Measurements from ENCODE around the gene PLCG1.

Gene PLCG1

GRCh38 chr20:41222703-41223102 is 85.4 kb downstream of the PLCG1 start:
- no peaks in the 10 kb centered on the region for H3K4me1 ChIP-seq (ENCODE audit: control insufficient read depth, low read length)
- TF ChIP-seq, protein P1, sequence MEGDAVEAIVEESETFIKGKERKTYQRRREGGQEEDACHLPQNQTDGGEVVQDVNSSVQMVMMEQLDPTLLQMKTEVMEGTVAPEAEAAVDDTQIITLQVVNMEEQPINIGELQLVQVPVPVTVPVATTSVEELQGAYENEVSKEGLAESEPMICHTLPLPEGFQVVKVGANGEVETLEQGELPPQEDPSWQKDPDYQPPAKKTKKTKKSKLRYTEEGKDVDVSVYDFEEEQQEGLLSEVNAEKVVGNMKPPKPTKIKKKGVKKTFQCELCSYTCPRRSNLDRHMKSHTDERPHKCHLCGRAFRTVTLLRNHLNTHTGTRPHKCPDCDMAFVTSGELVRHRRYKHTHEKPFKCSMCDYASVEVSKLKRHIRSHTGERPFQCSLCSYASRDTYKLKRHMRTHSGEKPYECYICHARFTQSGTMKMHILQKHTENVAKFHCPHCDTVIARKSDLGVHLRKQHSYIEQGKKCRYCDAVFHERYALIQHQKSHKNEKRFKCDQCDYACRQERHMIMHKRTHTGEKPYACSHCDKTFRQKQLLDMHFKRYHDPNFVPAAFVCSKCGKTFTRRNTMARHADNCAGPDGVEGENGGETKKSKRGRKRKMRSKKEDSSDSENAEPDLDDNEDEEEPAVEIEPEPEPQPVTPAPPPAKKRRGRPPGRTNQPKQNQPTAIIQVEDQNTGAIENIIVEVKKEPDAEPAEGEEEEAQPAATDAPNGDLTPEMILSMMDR (IDR thresholded peaks at IDR 0.05; ENCODE audit: low read depth, low read length, poor library complexity, severe bottlenecking) = no peak
- no peak for TF ChIP-seq EZH2phosphoT487 (IDR thresholded peaks at IDR 0.05; ENCODE audit: borderline replicate concordance, low read length)
- no peaks in the 10 kb centered on the region for H3K9me2 ChIP-seq (replicated peaks; ENCODE audit: control insufficient read depth, low read length)
- no peaks in the 10 kb centered on the region for H3K9me3 ChIP-seq (ENCODE audit: control insufficient read depth, insufficient read depth, low read length)
- H3K36me3 ChIP-seq (ENCODE audit: control insufficient read depth, low read length) = no peaks in the 10 kb centered on the region
- H3K79me2 ChIP-seq (ENCODE audit: control insufficient read depth, low read length) = no peaks in the 10 kb centered on the region
- no peaks in the 10 kb centered on the region for H4K20me1 ChIP-seq (ENCODE audit: control insufficient read depth, insufficient read depth, low read depth, low read length)
- H3K4me3 ChIP-seq (ENCODE audit: low read length) = no peak overlapping the region
- no peak overlapping the region for H3K4me2 ChIP-seq (ENCODE audit: low read length)
- no peak overlapping the region for H3K27ac ChIP-seq (ENCODE audit: low read depth, low read length)
- no peaks in the 10 kb centered on the region for H3K27me3 ChIP-seq (ENCODE audit: control insufficient read depth, low read length)
- no peaks in the 10 kb centered on the region for H3F3A ChIP-seq (ENCODE audit: control insufficient read depth, insufficient read depth)

DNA sequence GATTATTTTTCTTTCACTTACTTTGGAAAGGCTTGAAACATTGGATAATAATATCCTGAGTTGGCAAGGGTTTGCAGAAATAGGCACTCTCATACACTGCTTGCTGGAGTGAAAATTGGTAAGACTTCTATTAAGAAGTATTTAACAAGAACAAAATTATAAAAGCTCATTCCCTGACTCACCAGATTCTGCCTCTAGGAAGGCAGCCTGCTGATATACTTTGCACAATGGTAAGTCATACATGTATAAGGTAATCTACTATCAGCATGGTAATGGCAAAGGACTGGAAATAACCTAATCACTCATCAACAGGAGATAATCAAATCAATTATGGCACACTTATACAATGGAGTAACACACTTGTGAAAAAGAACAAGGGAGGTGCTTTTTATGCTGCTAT is 85.8 kb downstream of the PLCG1 start:
- H3K4me1 ChIP-seq (ENCODE audit: control insufficient read depth, low read length) = no peaks in the 10 kb centered on the region
- H3K79me2 ChIP-seq (ENCODE audit: control insufficient read depth, low read length) = no peaks in the 10 kb centered on the region
- no peaks in the 10 kb centered on the region for H3K9me2 ChIP-seq (replicated peaks; ENCODE audit: control insufficient read depth, low read length)
- H3K4me2 ChIP-seq (ENCODE audit: low read length) = no peak overlapping the region
- H3K27ac ChIP-seq (ENCODE audit: low read depth, low read length) = no peak overlapping the region
- TF ChIP-seq, protein P1 (IDR thresholded peaks at IDR 0.05; ENCODE audit: low read depth, low read length, poor library complexity, severe bottlenecking) = no peak
- TF ChIP-seq EZH2phosphoT487 (IDR thresholded peaks at IDR 0.05; ENCODE audit: borderline replicate concordance, low read length) = no peak
- no peaks in the 10 kb centered on the region for H3K36me3 ChIP-seq (ENCODE audit: control insufficient read depth, low read length)
- H3K27me3 ChIP-seq (ENCODE audit: control insufficient read depth, low read length) = no peaks in the 10 kb centered on the region
- no peak overlapping the region for H3K4me3 ChIP-seq (ENCODE audit: low read length)
- H3F3A ChIP-seq (ENCODE audit: control insufficient read depth, insufficient read depth) = no peaks in the 10 kb centered on the region
- no peaks in the 10 kb centered on the region for H3K9me3 ChIP-seq (ENCODE audit: control insufficient read depth, insufficient read depth, low read length)
- no peaks in the 10 kb centered on the region for H4K20me1 ChIP-seq (ENCODE audit: control insufficient read depth, insufficient read depth, low read depth, low read length)

GRCh38 chr20:41224281-41224680 is 86.9 kb downstream of the PLCG1 start:
- no peaks in the 10 kb centered on the region for H3K9me3 ChIP-seq (ENCODE audit: control insufficient read depth, insufficient read depth, low read length)
- H3K4me1 ChIP-seq (ENCODE audit: control insufficient read depth, low read length) = no peaks in the 10 kb centered on the region
- H3K36me3 ChIP-seq (ENCODE audit: control insufficient read depth, low read length) = no peaks in the 10 kb centered on the region
- H3K27ac ChIP-seq (ENCODE audit: low read depth, low read length) = no peak overlapping the region
- no peak overlapping the region for H3K4me2 ChIP-seq (ENCODE audit: low read length)
- no peaks in the 10 kb centered on the region for H3K9me2 ChIP-seq (replicated peaks; ENCODE audit: control insufficient read depth, low read length)
- no peak overlapping the region for H3K4me3 ChIP-seq (ENCODE audit: low read length)
- TF ChIP-seq, protein P1 (IDR thresholded peaks at IDR 0.05; ENCODE audit: low read depth, low read length, poor library complexity, severe bottlenecking) = no peak
- no peak for TF ChIP-seq EZH2phosphoT487 (IDR thresholded peaks at IDR 0.05; ENCODE audit: borderline replicate concordance, low read length)
- no peaks in the 10 kb centered on the region for H3K79me2 ChIP-seq (ENCODE audit: control insufficient read depth, low read length)
- H4K20me1 ChIP-seq (ENCODE audit: control insufficient read depth, insufficient read depth, low read depth, low read length) = no peaks in the 10 kb centered on the region
- no peaks in the 10 kb centered on the region for H3F3A ChIP-seq (ENCODE audit: control insufficient read depth, insufficient read depth)
- H3K27me3 ChIP-seq (ENCODE audit: control insufficient read depth, low read length) = no peaks in the 10 kb centered on the region

GRCh38 chr20:41225091-41225490 is 87.7 kb downstream of the PLCG1 start:
- Histone ChIP-seq H3K79me2 (ENCODE audit: control insufficient read depth, low read length) (no peaks in the 10 kb centered on the region), H3K4me2 (ENCODE audit: low read length) (no peak overlapping the region), H3F3A (ENCODE audit: control insufficient read depth, insufficient read depth) (no peaks in the 10 kb centered on the region), H3K27me3 (ENCODE audit: control insufficient read depth, low read length) (no peaks in the 10 kb centered on the region), H3K4me3 (ENCODE audit: low read length) (no peak overlapping the region), H4K20me1 (ENCODE audit: control insufficient read depth, insufficient read depth, low read depth, low read length) (no peaks in the 10 kb centered on the region), H3K4me1 (ENCODE audit: control insufficient read depth, low read length) (no peaks in the 10 kb centered on the region), H3K9me2 (replicated peaks; ENCODE audit: control insufficient read depth, low read length) (no peaks in the 10 kb centered on the region), H3K27ac (ENCODE audit: low read depth, low read length) (no peak overlapping the region), H3K9me3 (ENCODE audit: control insufficient read depth, insufficient read depth, low read length) (no peaks in the 10 kb centered on the region), H3K36me3 (ENCODE audit: control insufficient read depth, low read length) (no peaks in the 10 kb centered on the region)
- TF ChIP-seq EZH2phosphoT487 (IDR thresholded peaks at IDR 0.05; ENCODE audit: borderline replicate concordance, low read length) = no peak

Measured in DOHH2 (cell line).